NCI-H1694 (cell line): ENCODE data around the gene POU2AF3.

Experiments used
- DNase-seq: peaks from one replicate; lab custom pipeline; 2025; lab: John Stamatoyannopoulos, UW

Gene POU2AF3

GRCh38 chr11:111353776-111354600 is 55.6 kb downstream of the POU2AF3 start:
- DNase-seq, result no peak

- DNase-seq, result no peak
These were observed 56.2 kb downstream of the POU2AF3 start for GRCh38 chr11:111354601-111354891.

GRCh38 chr11:111355101-111355500 is 56.8 kb downstream of the POU2AF3 start:
- no peak for DNase-seq

GRCh38 chr11:111355956-111356659 is 57.8 kb downstream of the POU2AF3 start:
- DNase-seq, result no peak

GRCh38 chr11:111356660-111357048 is 58.3 kb downstream of the POU2AF3 start:
- no peak for DNase-seq

- no peak for DNase-seq
These were observed 59.0 kb downstream of the POU2AF3 start for GRCh38 chr11:111357150-111358037.
